ENCODE data around the gene KLC1.

DNA sequence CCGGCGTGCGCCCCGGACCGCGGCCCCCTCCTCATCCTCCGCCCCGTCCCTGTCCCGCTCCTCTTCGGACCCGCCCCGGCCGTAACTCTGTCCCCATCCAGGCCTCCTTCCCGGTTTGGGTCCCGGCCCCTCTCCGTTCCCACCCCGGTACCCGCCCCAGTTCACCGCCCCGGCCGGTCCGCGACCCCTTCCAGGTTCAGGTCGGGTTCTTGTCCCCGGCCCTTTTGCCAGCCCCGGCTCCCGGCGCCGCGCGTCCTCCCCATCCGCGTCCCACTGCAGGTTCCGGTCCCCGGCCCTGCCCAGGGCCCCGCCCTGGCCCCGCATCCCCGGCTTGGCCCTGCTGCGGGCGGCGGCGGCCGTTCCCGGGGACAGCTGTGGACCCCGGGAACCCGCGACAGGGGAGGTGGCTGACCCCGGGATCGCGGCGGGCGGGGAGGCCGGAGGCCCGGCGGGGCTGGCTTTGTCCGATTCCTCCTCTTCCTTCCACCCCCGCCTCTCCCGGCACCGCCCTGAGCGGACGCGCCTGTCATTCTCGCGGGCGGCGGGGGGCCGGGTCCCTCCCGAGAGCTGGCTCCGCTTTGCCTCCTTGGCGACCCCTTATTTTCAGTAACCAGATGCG is 601 bp downstream of the KLC1 start:
- no peak for TF ChIP-seq POLR2AphosphoS5 (IDR thresholded peaks at IDR 0.05)
- TF ChIP-seq, protein P1, sequence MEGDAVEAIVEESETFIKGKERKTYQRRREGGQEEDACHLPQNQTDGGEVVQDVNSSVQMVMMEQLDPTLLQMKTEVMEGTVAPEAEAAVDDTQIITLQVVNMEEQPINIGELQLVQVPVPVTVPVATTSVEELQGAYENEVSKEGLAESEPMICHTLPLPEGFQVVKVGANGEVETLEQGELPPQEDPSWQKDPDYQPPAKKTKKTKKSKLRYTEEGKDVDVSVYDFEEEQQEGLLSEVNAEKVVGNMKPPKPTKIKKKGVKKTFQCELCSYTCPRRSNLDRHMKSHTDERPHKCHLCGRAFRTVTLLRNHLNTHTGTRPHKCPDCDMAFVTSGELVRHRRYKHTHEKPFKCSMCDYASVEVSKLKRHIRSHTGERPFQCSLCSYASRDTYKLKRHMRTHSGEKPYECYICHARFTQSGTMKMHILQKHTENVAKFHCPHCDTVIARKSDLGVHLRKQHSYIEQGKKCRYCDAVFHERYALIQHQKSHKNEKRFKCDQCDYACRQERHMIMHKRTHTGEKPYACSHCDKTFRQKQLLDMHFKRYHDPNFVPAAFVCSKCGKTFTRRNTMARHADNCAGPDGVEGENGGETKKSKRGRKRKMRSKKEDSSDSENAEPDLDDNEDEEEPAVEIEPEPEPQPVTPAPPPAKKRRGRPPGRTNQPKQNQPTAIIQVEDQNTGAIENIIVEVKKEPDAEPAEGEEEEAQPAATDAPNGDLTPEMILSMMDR (IDR thresholded peaks at IDR 0.05) = no peak
